SK-N-MC (cell line): Measurements from ENCODE around the gene CST5.

ENCODE experiments used
- EZH2 ChIP-seq: fragments of 200-600 bp; sonication (generic); IDR thresholded peaks from one replicate; pipeline ENCODE4 v1.6.1; 2017; ENCODE audit warnings: antibody characterized with exemption
- FOXP2 ChIP-seq: optimal IDR thresholded peaks from 2 replicates; pipeline ENCODE3; 2011; ENCODE audit warnings: mild to moderate bottlenecking, moderate library complexity; ENCODE audit not compliant: insufficient read depth; ENCODE audit errors: extremely low read length, control extremely low read depth
- POLR2AphosphoS5 ChIP-seq: IDR thresholded peaks from 2 replicates; pipeline ENCODE4 v1.6.1; 2012; ENCODE audit warnings: mild to moderate bottlenecking, low read depth, low read length, borderline replicate concordance

DNA sequence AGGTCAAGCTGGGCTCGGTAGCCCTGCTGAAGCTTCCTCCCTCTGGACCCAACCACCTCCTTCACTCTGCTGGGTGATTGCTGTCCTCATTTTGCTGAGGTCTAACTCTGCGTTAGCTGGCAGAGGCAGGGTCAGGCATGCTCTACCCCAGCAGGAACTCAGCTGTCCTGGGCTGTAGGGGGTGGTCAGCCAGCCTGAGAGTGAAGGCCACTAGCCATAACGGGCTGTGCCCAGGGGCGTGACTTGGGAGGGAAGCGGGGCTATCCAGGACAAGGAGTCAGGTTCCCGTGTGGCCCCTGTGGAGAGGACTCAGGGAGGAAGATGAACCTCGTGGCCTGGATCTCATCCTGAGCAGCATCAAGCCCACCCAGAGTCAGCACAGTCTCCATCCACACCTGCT is 761 bp downstream of the CST5 start:
- no peak for TF ChIP-seq POLR2AphosphoS5
- TF ChIP-seq EZH2, result no peak
- TF ChIP-seq FOXP2, result no peak
